Natural killer cell treated with Interleukin-12 subunit alpha and Interleukin-12 subunit beta and Interleukin-15 and Interleukin-18, amount 100 ng/mL, for 72 hours (primary cell): Measurements from ENCODE around the gene COA1. TPM values are rescaled to one million over a fixed set of nuclear protein-coding genes. Genes with fewer than 3 reads are reported as not detected.
"Not testable (repeated sequence)": the region's sequence is repeated elsewhere in the genome, so short reads cannot be mapped to it uniquely, and the experiment has no call there.

ENCODE experiments used
- ATAC-seq, 2 donors: fragments of 150-1000 bp; cut with Tn5 transposase in 1 of 2; sonication (Bioruptor Pico), chemical (Tn5 transposase) in 1 of 2; 2 replicates each; pipeline ENCODE4 v1.10.0; 2021
- DNase-seq: peaks from one replicate; pipeline ENCODE4 v3.0.0; 2022; ENCODE audit warnings: low spot score
- H3K27ac Mint-ChIP-seq, 2 donors: 1 replicate in 1 of 2; 2 replicates in 1 of 2; pipeline ENCODE4 v1.8.0; 2022; ENCODE audit warnings: mixed read lengths in 2 of 2, mild to moderate bottlenecking in 1 of 2, moderate library complexity in 1 of 2
- H3K27me3 Mint-ChIP-seq, 2 donors: 1 replicate in 1 of 2; 2 replicates in 1 of 2; pipeline ENCODE4 v1.8.0; 2022; ENCODE audit warnings: mixed read lengths in 2 of 2
- H3K36me3 Mint-ChIP-seq: one replicate; pipeline ENCODE4 v1.8.0; 2022; ENCODE audit warnings: mixed read lengths
- H3K4me1 Mint-ChIP-seq, 2 donors: 1 replicate in 1 of 2; 2 replicates in 1 of 2; pipeline ENCODE4 v1.8.0; 2022; ENCODE audit warnings: low read depth in 2 of 2, mixed read lengths in 2 of 2, mild to moderate bottlenecking in 1 of 2
- H3K4me3 Mint-ChIP-seq: one replicate; pipeline ENCODE4 v1.8.0; 2022; ENCODE audit warnings: mixed read lengths
- H3K9me3 Mint-ChIP-seq: 2 replicates; pipeline ENCODE4 v1.8.0; 2022; ENCODE audit warnings: mixed read lengths
- total RNA-seq, 2 donors: library from RNA; stranded (reverse); gene quantifications; one replicate each; pipeline ENCODE4 v1.2.3, GENCODE V29; 2022

Gene COA1
- total RNA-seq, 2 donors from 2014 or later: 77.2 to 119 TPM

GRCh38 chr7:43700059-43700501, 29.2 kb downstream of the COA1 start:
- H3K27ac Mint-ChIP-seq: peak overlapping the region in 1 of 2 donors; percentile 30
- no peaks in the 10 kb centered on the region for H3K9me3 Mint-ChIP-seq
- H3K4me1 Mint-ChIP-seq: peaks cover 38% of the 10 kb centered on the region in 2 donors
- no peak for DNase-seq
- no peak overlapping the region for H3K4me3 Mint-ChIP-seq
- no peaks in the 10 kb centered on the region for H3K27me3 Mint-ChIP-seq
- peaks cover 13% of the 10 kb centered on the region for H3K36me3 Mint-ChIP-seq
- ATAC-seq: peak in 1 of 2 donors; percentile 66

GRCh38 chr7:43698460-43699255, 30.7 kb downstream of the COA1 start:
- ATAC-seq: no peak

GRCh38 chr7:43697690-43698089, 31.6 kb downstream of the COA1 start:
- no peak overlapping the region for H3K4me3 Mint-ChIP-seq
- H3K36me3 Mint-ChIP-seq: no peaks in the 10 kb centered on the region
- no peak overlapping the region for H3K27ac Mint-ChIP-seq
- ATAC-seq: no peak
- peaks cover 15 to 18% of the 10 kb centered on the region in 2 donors for H3K4me1 Mint-ChIP-seq
- no peaks in the 10 kb centered on the region for H3K27me3 Mint-ChIP-seq
- DNase-seq: no peak
- H3K9me3 Mint-ChIP-seq: no peaks in the 10 kb centered on the region

More at GRCh38 chr7:43698460-43699255, 30.7 kb downstream of the COA1 start:
- peaks cover 25 to 27% of the 10 kb centered on the region in 2 donors for H3K4me1 Mint-ChIP-seq
- no peak for DNase-seq
- no peak overlapping the region for H3K4me3 Mint-ChIP-seq
- H3K36me3 Mint-ChIP-seq: peaks cover 2% of the 10 kb centered on the region
- H3K27ac Mint-ChIP-seq: no peak overlapping the region
- no peaks in the 10 kb centered on the region for H3K9me3 Mint-ChIP-seq
- no peaks in the 10 kb centered on the region for H3K27me3 Mint-ChIP-seq

GRCh38 chr7:43695365-43695764, 34.0 kb downstream of the COA1 start:
- DNase-seq (no peak), ATAC-seq (no peak)
- H3K9me3 Mint-ChIP-seq: no peaks in the 10 kb centered on the region
- H3K27ac Mint-ChIP-seq: no peak overlapping the region
- no peaks in the 10 kb centered on the region for H3K36me3 Mint-ChIP-seq
- H3K27me3 Mint-ChIP-seq: no peaks in the 10 kb centered on the region
- peaks cover 8 to 12% of the 10 kb centered on the region in 2 donors for H3K4me1 Mint-ChIP-seq
- no peak overlapping the region for H3K4me3 Mint-ChIP-seq

GRCh38 chr7:43694399-43694748, 34.9 kb downstream of the COA1 start:
- ATAC-seq (no peak), DNase-seq (no peak)
- Mint-ChIP-seq H3K9me3 (no peaks in the 10 kb centered on the region), H3K4me1 (peaks cover 7 to 13% of the 10 kb centered on the region in 2 donors), H3K4me3 (no peak overlapping the region), H3K27me3 (no peaks in the 10 kb centered on the region), H3K27ac (no peak overlapping the region), H3K36me3 (no peaks in the 10 kb centered on the region)

- H3K4me1 Mint-ChIP-seq: peaks cover 12 to 18% of the 10 kb centered on the region in 2 donors
- no peak overlapping the region for H3K27ac Mint-ChIP-seq
Measured at GRCh38 chr7:43693687-43694398, 35.5 kb downstream of the COA1 start.

GRCh38 chr7:43692582-43693373, 36.5 kb downstream of the COA1 start:
- H3K9me3 Mint-ChIP-seq: no peaks in the 10 kb centered on the region
- DNase-seq (no peak), ATAC-seq (no peak)
- peaks cover 19 to 24% of the 10 kb centered on the region in 2 donors for H3K4me1 Mint-ChIP-seq
- H3K36me3 Mint-ChIP-seq: peaks cover 8% of the 10 kb centered on the region
- H3K27me3 Mint-ChIP-seq: no peaks in the 10 kb centered on the region
- no peak overlapping the region for H3K27ac Mint-ChIP-seq
- H3K4me3 Mint-ChIP-seq: no peak overlapping the region

More at GRCh38 chr7:43693687-43694398, 35.5 kb downstream of the COA1 start:
- DNase-seq (no peak), ATAC-seq (no peak)
- H3K36me3 Mint-ChIP-seq: no peaks in the 10 kb centered on the region
- H3K4me3 Mint-ChIP-seq: no peak overlapping the region
- H3K9me3 Mint-ChIP-seq: no peaks in the 10 kb centered on the region
- H3K27me3 Mint-ChIP-seq: no peaks in the 10 kb centered on the region

GRCh38 chr7:43691611-43692010, 37.7 kb downstream of the COA1 start:
- no peaks in the 10 kb centered on the region for H3K9me3 Mint-ChIP-seq
- peaks cover 9% of the 10 kb centered on the region for H3K36me3 Mint-ChIP-seq
- H3K27me3 Mint-ChIP-seq: no peaks in the 10 kb centered on the region
- ATAC-seq (no peak), DNase-seq (no peak)
- no peak overlapping the region for H3K27ac Mint-ChIP-seq
- H3K4me3 Mint-ChIP-seq: no peak overlapping the region
- H3K4me1 Mint-ChIP-seq: peaks cover 24% of the 10 kb centered on the region in 2 donors

GRCh38 chr7:43689115-43689514, 40.2 kb downstream of the COA1 start:
- no peaks in the 10 kb centered on the region for H3K27me3 Mint-ChIP-seq
- H3K36me3 Mint-ChIP-seq: peaks cover 9% of the 10 kb centered on the region
- ATAC-seq (no peak), DNase-seq (no peak)
- H3K4me3 Mint-ChIP-seq: no peak overlapping the region
- peak overlapping the region in 1 of 2 donors; percentile 25 for H3K27ac Mint-ChIP-seq
- no peaks in the 10 kb centered on the region for H3K9me3 Mint-ChIP-seq
- peaks cover 33 to 36% of the 10 kb centered on the region in 2 donors for H3K4me1 Mint-ChIP-seq

GRCh38 chr7:43687866-43688265, 41.5 kb downstream of the COA1 start:
- not testable (repeated sequence) for DNase-seq, H3K9me3 Mint-ChIP-seq, H3K27me3 Mint-ChIP-seq, H3K36me3 Mint-ChIP-seq, ATAC-seq, H3K4me3 Mint-ChIP-seq, H3K27ac Mint-ChIP-seq
- peaks cover 33 to 36% of the 10 kb centered on the region in 2 donors for H3K4me1 Mint-ChIP-seq

GRCh38 chr7:43686991-43687390, 42.3 kb downstream of the COA1 start:
- H3K27me3 Mint-ChIP-seq: no peaks in the 10 kb centered on the region
- H3K9me3 Mint-ChIP-seq: no peaks in the 10 kb centered on the region
- H3K4me3 Mint-ChIP-seq: no peak overlapping the region
- H3K36me3 Mint-ChIP-seq: peaks cover 9% of the 10 kb centered on the region
- H3K4me1 Mint-ChIP-seq: peaks cover 36 to 41% of the 10 kb centered on the region in 2 donors
- H3K27ac Mint-ChIP-seq: no peak overlapping the region
- ATAC-seq (no peak), DNase-seq (no peak)

- H3K4me1 Mint-ChIP-seq: peaks cover 36 to 41% of the 10 kb centered on the region in 2 donors
- H3K36me3 Mint-ChIP-seq: no peaks in the 10 kb centered on the region
- no peaks in the 10 kb centered on the region for H3K9me3 Mint-ChIP-seq
- H3K27me3 Mint-ChIP-seq: no peaks in the 10 kb centered on the region
- H3K27ac Mint-ChIP-seq: no peak overlapping the region
- no peak for DNase-seq
- no peak for ATAC-seq
- H3K4me3 Mint-ChIP-seq: no peak overlapping the region
Measured at GRCh38 chr7:43680736-43681135, 48.6 kb downstream of the COA1 start.

- DNase-seq: no peak
- H3K27me3 Mint-ChIP-seq: no peaks in the 10 kb centered on the region
- H3K4me3 Mint-ChIP-seq: peak overlapping the region; percentile 46
- peak in 1 of 2 donors; percentile 62 for ATAC-seq
- H3K4me1 Mint-ChIP-seq: peaks cover 37 to 40% of the 10 kb centered on the region in 2 donors
- H3K27ac Mint-ChIP-seq: peak overlapping the region; percentile 60 to 77
- H3K36me3 Mint-ChIP-seq: peaks cover 7% of the 10 kb centered on the region
- no peaks in the 10 kb centered on the region for H3K9me3 Mint-ChIP-seq
Measured at GRCh38 chr7:43679210-43680068, 49.9 kb downstream of the COA1 start.
